ENCODE results near the gene FFAR4. TPM values are rescaled to one million over a fixed set of nuclear protein-coding genes. Genes with fewer than 3 reads are reported as not detected.
A peak's percentile ranks its signal among the peaks of the same experiment; 100 is the strongest.

Gene FFAR4
- total RNA-seq, 1 donor from 2014 or later, result not detected

- Mint-ChIP-seq H3K27me3 (ENCODE audit: unreplicated experiment) (peaks cover 6% of the 10 kb centered on the region), H3K4me1 (ENCODE audit: low read depth, unreplicated experiment) (no peaks in the 10 kb centered on the region), H3K36me3 (ENCODE audit: unreplicated experiment) (no peaks in the 10 kb centered on the region), H3K27ac (ENCODE audit: unreplicated experiment) (no peak overlapping the region), H3K9me3 (ENCODE audit: unreplicated experiment) (peaks cover 2% of the 10 kb centered on the region), H3K4me3 (ENCODE audit: unreplicated experiment) (no peak overlapping the region)
- no peak for DNase-seq
- no peak for TF ChIP-seq CTCF (IDR thresholded peaks at IDR 0.05; ENCODE audit: partially characterized antibody, unreplicated experiment)
Measured at GRCh38 chr10:93560541-93560940, 5.9 kb upstream of the FFAR4 start.

DNA sequence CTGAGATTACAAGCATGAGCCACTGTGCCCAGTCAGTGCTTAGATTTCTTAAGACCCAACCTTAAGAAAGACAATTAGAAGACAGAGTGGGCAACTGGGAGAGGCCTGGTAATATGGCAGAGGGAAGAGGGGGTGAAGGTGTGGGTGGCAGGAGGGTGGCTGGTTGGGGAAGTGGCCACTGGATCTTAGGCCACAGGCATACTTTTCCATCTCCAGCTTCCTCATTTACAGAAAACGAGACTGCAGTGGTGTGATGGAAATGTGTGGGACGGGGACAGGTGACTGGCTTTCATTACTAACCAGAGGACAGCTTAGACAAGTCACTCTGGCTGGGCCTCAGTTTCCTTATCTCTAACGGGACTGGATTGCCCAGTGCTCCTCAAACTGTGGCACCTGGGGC lies 1.0 kb upstream of the FFAR4 start:
- DNase-seq, result no peak
- no peak for TF ChIP-seq CTCF (IDR thresholded peaks at IDR 0.05; ENCODE audit: partially characterized antibody, unreplicated experiment)
- Mint-ChIP-seq H3K27ac (ENCODE audit: unreplicated experiment) (no peak overlapping the region), H3K4me3 (ENCODE audit: unreplicated experiment) (no peak overlapping the region), H3K9me3 (ENCODE audit: unreplicated experiment) (peaks cover 5% of the 10 kb centered on the region), H3K27me3 (ENCODE audit: unreplicated experiment) (peaks cover 18% of the 10 kb centered on the region), H3K4me1 (ENCODE audit: low read depth, unreplicated experiment) (peaks cover 1% of the 10 kb centered on the region), H3K36me3 (ENCODE audit: unreplicated experiment) (peaks cover 7% of the 10 kb centered on the region)

DNA sequence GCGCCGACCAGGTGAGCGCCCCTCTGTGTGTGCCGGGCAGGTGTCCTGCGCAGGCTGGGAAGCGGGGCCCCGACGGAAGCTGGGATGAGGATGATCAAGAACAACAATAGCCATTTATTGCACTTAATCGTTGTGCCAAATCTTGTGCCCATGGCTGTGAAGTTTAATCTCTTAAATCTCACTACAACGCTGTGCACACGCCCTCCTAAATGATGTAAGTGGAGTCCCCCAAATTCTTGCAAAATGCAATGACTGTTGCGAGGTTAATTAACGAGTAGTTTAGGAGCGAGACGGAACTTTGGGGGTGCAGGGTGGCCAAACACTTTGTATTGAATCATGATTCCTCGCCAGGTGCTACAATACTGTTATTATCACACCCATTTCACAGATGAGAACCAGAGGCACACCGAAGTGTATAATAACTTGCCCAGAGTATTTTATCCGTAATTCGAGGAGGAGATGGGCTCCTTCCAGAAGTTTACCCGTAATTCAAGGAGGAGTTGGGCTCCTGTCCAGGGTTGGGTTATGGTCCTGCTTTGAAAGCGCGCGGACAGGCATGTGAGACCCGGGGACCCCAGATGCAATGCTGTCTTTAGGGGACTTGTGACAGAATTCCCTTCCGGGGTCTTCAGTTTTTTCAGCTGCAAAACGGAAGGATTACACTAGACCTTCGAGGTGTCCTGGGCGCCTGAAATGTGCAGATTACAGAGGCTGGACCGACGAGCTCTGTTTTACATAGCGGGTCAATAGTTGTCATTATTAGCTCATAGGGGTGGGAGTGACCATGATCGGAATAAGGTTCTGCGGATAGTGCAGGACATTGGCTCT lies 1.0 kb downstream of the FFAR4 start:
- Mint-ChIP-seq H3K27me3 (ENCODE audit: unreplicated experiment) (peaks cover 20% of the 10 kb centered on the region), H3K27ac (ENCODE audit: unreplicated experiment) (no peak overlapping the region), H3K4me3 (ENCODE audit: unreplicated experiment) (peak overlapping the region; percentile 92), H3K9me3 (ENCODE audit: unreplicated experiment) (peaks cover 5% of the 10 kb centered on the region), H3K4me1 (ENCODE audit: low read depth, unreplicated experiment) (peaks cover 1% of the 10 kb centered on the region), H3K36me3 (ENCODE audit: unreplicated experiment) (peaks cover 13% of the 10 kb centered on the region)
- TF ChIP-seq CTCF (IDR thresholded peaks at IDR 0.05; ENCODE audit: partially characterized antibody, unreplicated experiment), result no peak
- no peak for DNase-seq

GRCh38 chr10:93568105-93568390 lies 1.6 kb downstream of the FFAR4 start:
- Mint-ChIP-seq H3K9me3 (ENCODE audit: unreplicated experiment) (peaks cover 5% of the 10 kb centered on the region), H3K27ac (ENCODE audit: unreplicated experiment) (no peak overlapping the region)
- TF ChIP-seq CTCF (IDR thresholded peaks at IDR 0.05; ENCODE audit: partially characterized antibody, unreplicated experiment), result no peak

GRCh38 chr10:93570383-93570782 lies 3.9 kb downstream of the FFAR4 start:
- Mint-ChIP-seq H3K4me3 (ENCODE audit: unreplicated experiment) (no peak overlapping the region), H3K9me3 (ENCODE audit: unreplicated experiment) (peaks cover 3% of the 10 kb centered on the region), H3K36me3 (ENCODE audit: unreplicated experiment) (peaks cover 13% of the 10 kb centered on the region), H3K27ac (ENCODE audit: unreplicated experiment) (no peak overlapping the region), H3K4me1 (ENCODE audit: low read depth, unreplicated experiment) (peaks cover 1% of the 10 kb centered on the region), H3K27me3 (ENCODE audit: unreplicated experiment) (peaks cover 20% of the 10 kb centered on the region)
- no peak for TF ChIP-seq CTCF (IDR thresholded peaks at IDR 0.05; ENCODE audit: partially characterized antibody, unreplicated experiment)
- no peak for DNase-seq

More at GRCh38 chr10:93568105-93568390, 1.6 kb downstream of the FFAR4 start:
- H3K4me3 Mint-ChIP-seq (ENCODE audit: unreplicated experiment), result no peak overlapping the region
- H3K4me1 Mint-ChIP-seq (ENCODE audit: low read depth, unreplicated experiment), result peaks cover 1% of the 10 kb centered on the region
- H3K27me3 Mint-ChIP-seq (ENCODE audit: unreplicated experiment), result peaks cover 21% of the 10 kb centered on the region
- peaks cover 13% of the 10 kb centered on the region for H3K36me3 Mint-ChIP-seq (ENCODE audit: unreplicated experiment)
- DNase-seq, result no peak
